ENCODE results near the gene CRABP1.

The CRABP1 gene

GRCh38 chr15:78322724-78323521, 17.2 kb upstream of the CRABP1 start:
- Histone ChIP-seq H3K4me2 (ENCODE audit: low read depth, low read length, poor library complexity, severe bottlenecking) (no peak overlapping the region), H3K9ac (ENCODE audit: low read length) (no peak overlapping the region), H3K9me3 (ENCODE audit: insufficient read depth, low read length) (no peaks in the 10 kb centered on the region), H3K27ac (ENCODE audit: low read depth, low read length) (no peak overlapping the region), H2AFZ (ENCODE audit: low read depth, low read length, severe bottlenecking) (no peak overlapping the region), H3K27me3 (ENCODE audit: low read length) (no peaks in the 10 kb centered on the region), H4K20me1 (ENCODE audit: low read depth, low read length) (no peaks in the 10 kb centered on the region), H3F3A (ENCODE audit: insufficient read depth) (no peaks in the 10 kb centered on the region), H3K36me3 (ENCODE audit: low read length) (no peaks in the 10 kb centered on the region), H3K9me2 (replicated peaks; ENCODE audit: insufficient read depth, low read length) (no peaks in the 10 kb centered on the region), H3K79me2 (ENCODE audit: insufficient read depth, low read length) (no peaks in the 10 kb centered on the region), H3K4me3 (ENCODE audit: insufficient read depth, low read length, poor library complexity, severe bottlenecking) (no peak overlapping the region)
- TF ChIP-seq CTCF (IDR thresholded peaks at IDR 0.05; ENCODE audit: insufficient read depth, low read length, poor library complexity, severe bottlenecking) = no peak
- TF ChIP-seq EZH2phosphoT487 (conservative IDR thresholded peaks at IDR 0.05; ENCODE audit: low read length) = no peak

GRCh38 chr15:78323693-78324092, 16.5 kb upstream of the CRABP1 start:
- TF ChIP-seq CTCF (IDR thresholded peaks at IDR 0.05; ENCODE audit: insufficient read depth, low read length, poor library complexity, severe bottlenecking) (no peak), EZH2phosphoT487 (conservative IDR thresholded peaks at IDR 0.05; ENCODE audit: low read length) (no peak)
- Histone ChIP-seq H4K20me1 (ENCODE audit: low read depth, low read length) (no peaks in the 10 kb centered on the region), H3K4me3 (ENCODE audit: insufficient read depth, low read length, poor library complexity, severe bottlenecking) (no peak overlapping the region), H2AFZ (ENCODE audit: low read depth, low read length, severe bottlenecking) (no peak overlapping the region), H3K27ac (ENCODE audit: low read depth, low read length) (no peak overlapping the region), H3K79me2 (ENCODE audit: insufficient read depth, low read length) (no peaks in the 10 kb centered on the region), H3K9me3 (ENCODE audit: insufficient read depth, low read length) (no peaks in the 10 kb centered on the region), H3K36me3 (ENCODE audit: low read length) (no peaks in the 10 kb centered on the region), H3K27me3 (ENCODE audit: low read length) (no peaks in the 10 kb centered on the region), H3K9ac (ENCODE audit: low read length) (no peak overlapping the region), H3K9me2 (replicated peaks; ENCODE audit: insufficient read depth, low read length) (no peaks in the 10 kb centered on the region), H3F3A (ENCODE audit: insufficient read depth) (no peaks in the 10 kb centered on the region), H3K4me2 (ENCODE audit: low read depth, low read length, poor library complexity, severe bottlenecking) (no peak overlapping the region)

- H3K27ac ChIP-seq (ENCODE audit: low read depth, low read length) = no peak overlapping the region
- no peaks in the 10 kb centered on the region for H4K20me1 ChIP-seq (ENCODE audit: low read depth, low read length)
- no peaks in the 10 kb centered on the region for H3K79me2 ChIP-seq (ENCODE audit: insufficient read depth, low read length)
- no peak overlapping the region for H2AFZ ChIP-seq (ENCODE audit: low read depth, low read length, severe bottlenecking)
- H3K9me2 ChIP-seq (replicated peaks; ENCODE audit: insufficient read depth, low read length) = no peaks in the 10 kb centered on the region
- H3K36me3 ChIP-seq (ENCODE audit: low read length) = no peaks in the 10 kb centered on the region
- no peaks in the 10 kb centered on the region for H3K27me3 ChIP-seq (ENCODE audit: low read length)
- no peaks in the 10 kb centered on the region for H3K9me3 ChIP-seq (ENCODE audit: insufficient read depth, low read length)
- H3K4me2 ChIP-seq (ENCODE audit: low read depth, low read length, poor library complexity, severe bottlenecking) = no peak overlapping the region
- no peak for TF ChIP-seq EZH2phosphoT487 (conservative IDR thresholded peaks at IDR 0.05; ENCODE audit: low read length)
- TF ChIP-seq CTCF (IDR thresholded peaks at IDR 0.05; ENCODE audit: insufficient read depth, low read length, poor library complexity, severe bottlenecking) = no peak
- no peak overlapping the region for H3K9ac ChIP-seq (ENCODE audit: low read length)
- H3K4me3 ChIP-seq (ENCODE audit: insufficient read depth, low read length, poor library complexity, severe bottlenecking) = no peak overlapping the region
- H3F3A ChIP-seq (ENCODE audit: insufficient read depth) = no peaks in the 10 kb centered on the region
Measured at GRCh38 chr15:78324144-78324543, 16.0 kb upstream of the CRABP1 start.
